GM19468 (cell line): ENCODE data around the gene PDE1A.

Experiments used
- ATAC-seq: cut with Tn5 transposase; IDR thresholded peaks from one replicate; pipeline ENCODE4 v1.9.1; 2021; ENCODE audit warnings: mild to moderate bottlenecking, moderate library complexity, moderate number of reproducible peaks; ENCODE audit not compliant: unreplicated experiment; ENCODE audit errors: extremely low read depth

PDE1A gene

GRCh38 chr2:182163878-182164277, 263.0 kb downstream of the PDE1A start:
- ATAC-seq, result no peak

DNA sequence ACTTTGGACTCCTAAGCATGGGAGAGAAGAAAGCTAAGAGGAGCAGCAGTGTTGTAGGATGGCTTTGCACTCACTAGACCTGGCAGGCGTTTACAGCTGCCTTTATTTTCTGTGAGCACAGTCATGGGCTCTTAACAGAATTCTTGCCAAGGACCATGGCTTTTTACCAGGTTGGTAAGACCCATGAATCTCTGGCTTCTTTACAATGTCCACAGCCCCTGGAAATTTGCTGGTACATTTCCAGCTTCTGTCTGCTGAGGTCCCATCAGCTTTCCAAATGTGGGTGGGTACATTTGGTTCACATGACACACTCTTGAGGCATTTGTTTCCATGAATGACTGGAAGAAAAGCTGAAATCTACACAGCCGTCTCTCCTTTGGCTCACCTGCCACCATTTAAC, 278.5 kb downstream of the PDE1A start:
- no peak for ATAC-seq

- ATAC-seq, result no peak
These were observed 282.1 kb downstream of the PDE1A start for GRCh38 chr2:182144776-182145165.

GRCh38 chr2:182144041-182144775, 282.6 kb downstream of the PDE1A start:
- no peak for ATAC-seq

DNA sequence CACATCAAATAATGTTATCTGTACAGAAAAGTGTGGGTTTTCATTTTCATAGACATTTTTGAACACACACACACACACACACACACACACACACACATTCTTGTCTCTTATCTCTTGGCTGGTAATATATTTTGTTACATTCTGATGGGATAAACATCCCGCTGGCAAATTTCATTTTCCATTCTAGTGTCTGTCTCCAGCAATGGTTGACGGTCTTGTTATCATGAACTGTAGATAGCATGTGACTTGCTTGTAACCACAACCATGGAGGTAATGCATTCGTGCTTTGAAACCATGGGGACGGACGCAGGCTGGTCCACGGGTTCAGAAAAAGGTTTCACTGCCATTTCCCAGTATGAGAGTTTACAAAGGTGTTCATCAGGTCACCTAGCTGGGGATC, 284.8 kb downstream of the PDE1A start:
- ATAC-seq, result no peak

GRCh38 chr2:182134201-182134600, 292.6 kb downstream of the PDE1A start:
- ATAC-seq, result no peak

- ATAC-seq, result no peak
These were observed 293.5 kb downstream of the PDE1A start for GRCh38 chr2:182133195-182133891.

GRCh38 chr2:182132605-182133004, 294.2 kb downstream of the PDE1A start:
- ATAC-seq, result no peak

DNA sequence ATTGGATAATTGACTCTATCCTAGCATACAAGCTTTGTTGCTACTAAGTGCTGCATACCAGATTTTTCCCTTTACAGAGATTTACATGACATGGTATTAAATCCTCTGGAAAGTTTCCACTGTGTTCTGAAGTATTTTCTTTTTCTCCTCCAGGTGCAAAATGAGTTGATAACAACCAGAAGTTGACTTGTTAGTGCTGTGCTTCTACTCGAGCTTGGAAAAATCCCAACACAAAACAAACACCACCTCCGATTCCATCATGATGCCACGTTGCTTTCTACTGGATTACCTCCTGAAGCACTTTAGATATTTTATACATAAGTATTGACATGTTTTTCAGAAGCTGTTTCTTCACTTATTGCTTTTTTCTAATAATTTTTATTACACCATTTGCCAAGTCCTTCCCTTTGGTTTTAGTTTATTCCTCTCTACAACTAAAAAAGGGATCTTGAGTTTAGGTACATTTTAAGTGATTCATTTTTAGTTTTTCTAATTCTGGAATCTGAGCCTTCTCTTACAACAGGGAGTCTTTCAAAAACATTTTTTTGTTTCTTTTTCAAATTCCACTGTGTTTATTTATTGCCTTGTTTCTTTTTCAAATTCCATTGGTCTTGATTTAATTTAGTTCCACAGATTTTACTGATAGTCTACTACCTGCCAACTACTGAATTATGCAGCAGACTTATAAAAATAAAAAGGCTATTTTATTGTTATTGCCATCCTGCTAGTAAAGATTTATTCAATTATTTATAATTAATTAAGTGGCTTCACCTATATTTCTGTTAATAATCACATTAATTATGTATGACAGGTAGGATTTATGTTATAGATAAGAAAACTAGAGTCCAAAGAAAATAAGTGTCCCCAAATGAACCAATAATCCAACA, 297.8 kb downstream of the PDE1A start:
- no peak for ATAC-seq

DNA sequence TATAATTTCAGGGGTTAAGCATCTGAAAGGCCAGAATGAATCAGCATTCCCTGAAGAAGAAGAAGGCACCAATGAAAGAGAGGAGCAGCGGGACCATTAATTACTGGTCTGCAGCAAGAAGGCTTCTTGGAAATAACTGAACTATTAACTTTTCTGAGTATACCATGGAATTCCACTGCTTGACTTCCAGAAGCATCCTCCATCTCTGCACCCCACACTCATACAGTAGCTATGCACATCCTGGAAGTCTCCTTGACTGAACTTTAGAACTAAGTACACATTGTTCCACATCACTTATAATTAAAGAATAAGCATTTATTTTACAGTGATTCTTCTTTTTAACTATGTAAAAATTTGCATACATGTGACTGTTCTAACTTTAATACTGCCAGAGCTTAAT, 309.6 kb downstream of the PDE1A start:
- no peak for ATAC-seq

DNA sequence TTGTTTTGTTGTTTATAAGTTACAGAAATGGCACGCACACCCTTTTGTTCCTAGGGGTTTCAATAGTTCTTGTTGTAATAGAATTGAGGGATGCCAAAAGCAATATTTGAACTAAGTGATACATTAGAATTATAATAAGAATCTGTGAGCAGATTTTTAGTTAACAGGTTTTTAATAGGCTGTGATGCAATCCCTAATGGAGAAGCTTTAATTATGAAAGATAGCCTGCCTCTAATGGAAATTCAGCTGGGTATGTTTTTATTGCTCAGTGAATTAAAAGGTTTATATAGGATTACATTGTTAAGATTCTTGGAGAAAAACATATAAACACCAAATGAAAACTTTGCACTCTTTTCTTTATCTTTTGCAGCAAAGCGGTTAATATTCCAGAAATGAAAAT, 310.1 kb downstream of the PDE1A start:
- no peak for ATAC-seq

DNA sequence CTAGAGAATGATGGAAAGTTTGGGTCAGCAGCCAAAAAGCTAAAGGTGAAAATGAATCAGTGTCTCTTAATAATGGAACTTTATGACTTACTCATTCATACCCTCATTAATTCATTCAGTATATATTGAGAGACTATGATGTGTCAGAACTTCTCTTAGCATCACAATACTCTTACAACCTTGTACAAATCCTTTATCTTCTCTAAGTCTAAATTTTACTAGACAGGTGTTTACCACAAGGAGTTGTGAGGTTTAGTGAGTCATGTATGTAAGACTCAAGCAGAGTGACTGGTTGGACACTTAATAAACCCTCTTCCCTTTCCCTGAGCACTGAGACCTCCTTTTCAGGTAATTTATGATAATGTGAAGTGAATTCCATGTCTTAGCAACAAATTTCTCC, 311.6 kb downstream of the PDE1A start:
- no peak for ATAC-seq

GRCh38 chr2:182113334-182113733, 313.5 kb downstream of the PDE1A start:
- no peak for ATAC-seq

- no peak for ATAC-seq
These were observed 316.5 kb downstream of the PDE1A start for GRCh38 chr2:182110347-182110746.

DNA sequence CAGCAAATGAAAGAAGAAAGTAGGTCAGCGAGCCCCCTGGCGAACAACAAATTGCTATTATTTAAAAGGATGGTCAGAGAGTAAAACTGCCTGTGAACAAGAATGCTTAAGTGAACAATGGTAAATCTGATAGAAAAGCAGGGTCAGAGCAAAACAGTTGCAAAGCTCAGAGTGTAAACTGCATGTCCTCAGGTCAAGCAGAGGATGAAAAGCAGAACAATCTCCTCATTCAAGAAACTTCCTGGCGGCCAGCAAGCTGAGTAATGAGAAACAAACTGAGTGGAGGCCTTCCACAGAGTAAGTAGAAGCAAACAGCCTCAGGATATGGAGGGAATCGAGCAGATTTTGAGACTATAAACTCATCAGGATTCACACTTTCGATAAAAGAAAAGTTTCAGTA, 323.3 kb downstream of the PDE1A start:
- ATAC-seq, result no peak

DNA sequence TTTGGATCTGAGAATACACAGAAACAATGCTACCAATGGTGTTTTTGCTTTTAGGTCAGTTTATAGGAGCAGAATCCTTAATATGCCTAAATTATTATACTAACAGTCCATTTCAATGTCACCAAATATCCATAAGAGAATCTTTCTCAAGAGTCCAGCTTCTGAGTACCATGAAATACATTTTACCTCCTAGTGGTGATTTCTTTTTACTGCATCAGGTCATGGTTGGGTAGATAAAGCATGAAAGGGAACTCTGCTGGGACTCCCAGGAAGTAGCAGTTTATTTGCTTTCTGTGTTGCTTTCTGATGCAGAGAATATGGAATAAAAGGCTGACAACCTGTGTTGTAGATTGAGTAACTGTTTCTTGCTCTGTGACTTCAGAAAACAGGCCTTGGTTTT, 325.6 kb downstream of the PDE1A start:
- ATAC-seq, result no peak

DNA sequence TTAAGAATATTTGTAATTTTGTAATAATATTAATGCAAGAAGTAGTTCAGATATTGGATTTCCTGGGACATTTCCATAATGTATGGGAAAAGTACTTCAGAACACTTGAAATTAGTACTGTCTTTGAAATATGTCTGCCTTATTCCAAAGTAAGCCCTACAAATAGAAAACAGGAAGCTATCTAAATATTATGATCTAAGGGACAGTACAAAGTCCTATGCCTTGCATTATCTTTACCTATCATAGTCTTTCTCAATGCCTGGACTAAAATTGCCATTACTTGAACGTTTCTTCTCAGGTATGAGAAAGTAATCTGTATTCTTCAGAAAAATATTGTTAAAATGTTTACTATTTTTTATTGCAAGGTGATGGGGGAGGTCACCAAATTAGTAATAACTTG, 328.2 kb downstream of the PDE1A start:
- ATAC-seq, result no peak

DNA sequence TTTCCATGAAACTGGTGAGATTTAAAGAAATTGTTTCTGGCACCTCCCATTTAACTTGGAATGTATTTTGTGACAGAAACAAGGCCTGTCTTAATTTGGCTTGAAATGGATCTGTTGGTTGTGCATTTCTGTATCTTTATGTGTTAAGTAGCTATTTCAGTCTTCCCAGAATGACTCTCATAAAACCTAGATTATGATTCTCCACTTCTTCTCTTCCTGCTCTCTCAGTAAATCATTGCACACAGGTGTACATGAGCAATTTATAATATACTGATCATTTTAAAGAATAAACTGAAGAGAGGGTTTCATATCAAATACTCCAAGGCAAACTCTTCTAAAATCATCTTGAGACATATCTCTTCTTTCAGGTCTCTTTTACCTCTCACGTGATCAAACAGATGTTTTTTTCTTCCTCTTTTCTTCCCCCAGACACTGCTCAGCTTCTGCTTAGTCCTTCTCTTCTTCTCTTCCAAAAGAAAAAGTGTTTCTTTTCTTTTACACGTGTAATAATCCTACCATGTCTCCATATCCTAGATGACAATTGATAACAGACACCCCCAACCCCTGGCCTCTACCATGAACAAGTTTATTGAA, 329.2 kb downstream of the PDE1A start:
- no peak for ATAC-seq

- ATAC-seq, result no peak
These were observed 336.4 kb downstream of the PDE1A start for GRCh38 chr2:182090486-182090885.
